Kidney epithelial cell (primary cell): ENCODE measurements around the gene PRF1. TPM values are rescaled to one million over a fixed set of nuclear protein-coding genes. Genes with fewer than 3 reads are reported as not detected.

Experiments used
- DNase-seq: peaks from one replicate; pipeline ENCODE4 v3.0.0-alpha.2; 2010; ENCODE audit warnings: low read depth
- H3K27me3 ChIP-seq: 2 replicates; pipeline ENCODE4 v1.6.0; 2011; ENCODE audit warnings: low read length; ENCODE audit not compliant: control insufficient read depth, insufficient read depth
- H3K36me3 ChIP-seq: 2 replicates; pipeline ENCODE4 v1.5.1; 2011; ENCODE audit warnings: low read length; ENCODE audit not compliant: control insufficient read depth, insufficient read depth
- H3K4me3 ChIP-seq: 2 replicates; pipeline ENCODE4 v1.5.1; 2011; ENCODE audit warnings: low read depth, mild to moderate bottlenecking, control low read depth, low read length
- total RNA-seq: library from RNA; depleted of rRNA; stranded (reverse); fragments of >200 nt; gene quantifications from 2 replicates; pipeline ENCODE4 v1.2.3, GENCODE V29; 2015
- TF ChIP-seq, protein P1 (sequence below): IDR thresholded peaks from 2 replicates; pipeline ENCODE4 v1.5.1; 2011; ENCODE audit warnings: mild to moderate bottlenecking, moderate library complexity, low read length, control low read depth, inconsistent platforms; ENCODE audit not compliant: insufficient read depth, poor library complexity, severe bottlenecking

Gene PRF1
- total RNA-seq, 1 donor from 2014 or later, result not detected

DNA sequence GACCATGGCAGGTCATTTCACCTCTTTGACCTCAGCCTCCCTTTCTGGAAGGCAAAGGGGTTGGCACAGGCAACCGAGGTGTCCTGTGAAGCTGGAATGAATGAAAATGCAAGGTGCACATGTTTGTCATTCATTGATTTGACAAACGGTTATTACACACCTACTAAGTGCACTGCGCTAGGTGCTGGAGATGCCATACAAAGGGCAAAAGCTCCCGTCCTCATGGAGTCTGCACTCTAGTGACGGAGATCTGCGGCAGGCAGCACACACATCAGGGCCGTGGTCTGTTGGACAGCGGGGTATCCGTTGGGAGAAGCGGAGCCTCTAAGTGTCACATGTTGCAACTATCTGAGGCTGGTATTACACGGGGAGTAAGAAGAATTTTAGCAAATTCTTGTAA, 44.2 kb downstream of the PRF1 start:
- no peaks in the 10 kb centered on the region for H3K36me3 ChIP-seq
- TF ChIP-seq, protein P1, sequence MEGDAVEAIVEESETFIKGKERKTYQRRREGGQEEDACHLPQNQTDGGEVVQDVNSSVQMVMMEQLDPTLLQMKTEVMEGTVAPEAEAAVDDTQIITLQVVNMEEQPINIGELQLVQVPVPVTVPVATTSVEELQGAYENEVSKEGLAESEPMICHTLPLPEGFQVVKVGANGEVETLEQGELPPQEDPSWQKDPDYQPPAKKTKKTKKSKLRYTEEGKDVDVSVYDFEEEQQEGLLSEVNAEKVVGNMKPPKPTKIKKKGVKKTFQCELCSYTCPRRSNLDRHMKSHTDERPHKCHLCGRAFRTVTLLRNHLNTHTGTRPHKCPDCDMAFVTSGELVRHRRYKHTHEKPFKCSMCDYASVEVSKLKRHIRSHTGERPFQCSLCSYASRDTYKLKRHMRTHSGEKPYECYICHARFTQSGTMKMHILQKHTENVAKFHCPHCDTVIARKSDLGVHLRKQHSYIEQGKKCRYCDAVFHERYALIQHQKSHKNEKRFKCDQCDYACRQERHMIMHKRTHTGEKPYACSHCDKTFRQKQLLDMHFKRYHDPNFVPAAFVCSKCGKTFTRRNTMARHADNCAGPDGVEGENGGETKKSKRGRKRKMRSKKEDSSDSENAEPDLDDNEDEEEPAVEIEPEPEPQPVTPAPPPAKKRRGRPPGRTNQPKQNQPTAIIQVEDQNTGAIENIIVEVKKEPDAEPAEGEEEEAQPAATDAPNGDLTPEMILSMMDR, result no peak
- no peak overlapping the region for H3K4me3 ChIP-seq
- no peak for DNase-seq
- H3K27me3 ChIP-seq, result no peaks in the 10 kb centered on the region

- no peak for DNase-seq
- TF ChIP-seq, protein P1, result no peak
- no peaks in the 10 kb centered on the region for H3K36me3 ChIP-seq
- no peaks in the 10 kb centered on the region for H3K27me3 ChIP-seq
- H3K4me3 ChIP-seq, result no peak overlapping the region
Measured at GRCh38 chr10:70557876-70558275, 44.7 kb downstream of the PRF1 start.

- DNase-seq, result no peak
- no peaks in the 10 kb centered on the region for H3K36me3 ChIP-seq
- TF ChIP-seq, protein P1, result no peak
- no peak overlapping the region for H3K4me3 ChIP-seq
- no peaks in the 10 kb centered on the region for H3K27me3 ChIP-seq
Measured at GRCh38 chr10:70557086-70557845, 45.3 kb downstream of the PRF1 start.

- TF ChIP-seq, protein P1, result no peak
Measured at GRCh38 chr10:70555371-70555770, 47.2 kb downstream of the PRF1 start.

GRCh38 chr10:70552586-70552985, 50.0 kb downstream of the PRF1 start:
- TF ChIP-seq, protein P1, result no peak
- DNase-seq, result no peak
- Histone ChIP-seq H3K4me3 (no peak overlapping the region), H3K36me3 (no peaks in the 10 kb centered on the region), H3K27me3 (no peaks in the 10 kb centered on the region)

More at GRCh38 chr10:70555371-70555770, 47.2 kb downstream of the PRF1 start:
- DNase-seq, result no peak
- H3K36me3 ChIP-seq, result no peaks in the 10 kb centered on the region
- H3K27me3 ChIP-seq, result no peaks in the 10 kb centered on the region
- H3K4me3 ChIP-seq, result no peak overlapping the region

DNA sequence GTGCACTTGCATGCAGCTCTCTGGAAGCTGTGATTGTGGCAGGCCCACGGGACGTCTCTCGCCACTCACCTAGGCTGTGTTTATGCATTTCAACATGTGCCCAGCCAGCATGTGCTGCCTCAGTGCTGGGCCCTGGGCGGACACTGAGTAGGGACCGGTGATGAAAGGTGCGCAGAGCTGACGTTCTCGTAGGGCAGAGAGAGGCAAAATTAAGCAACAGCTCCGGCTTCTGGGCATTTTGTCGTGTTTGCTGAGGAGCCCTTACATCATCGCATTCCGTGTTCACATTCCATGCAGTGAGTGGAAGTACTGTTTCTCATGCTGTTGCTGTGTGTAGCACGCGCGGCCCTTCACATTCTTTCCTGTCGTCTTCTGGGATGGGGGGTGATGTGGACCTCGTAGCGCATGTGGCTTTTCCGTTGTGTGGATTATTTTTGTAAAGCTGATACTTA, 50.5 kb downstream of the PRF1 start:
- no peaks in the 10 kb centered on the region for H3K27me3 ChIP-seq
- TF ChIP-seq, protein P1, result no peak
- no peaks in the 10 kb centered on the region for H3K36me3 ChIP-seq
- H3K4me3 ChIP-seq, result no peak overlapping the region
- peak; percentile 67 for DNase-seq
